Upper lobe of left lung (tissue), 6 donors: ENCODE data around the gene DOCK10. TPM values are rescaled to one million over a fixed set of nuclear protein-coding genes. Genes with fewer than 3 reads are reported as not detected.

Experiments
- ATAC-seq, 2 donors: fragments of 200-7000 bp; cut with Tn5 transposase; one replicate each; pipeline ENCODE4 v1.9.1; 2022; ENCODE audit warnings: mild to moderate bottlenecking in 2 of 2, moderate library complexity in 2 of 2; ENCODE audit not compliant: low FRiP score in 2 of 2
- DNase-seq, 2 donors: peaks; one replicate each; pipeline ENCODE4 v3.0.0-alpha.2; 2019 to 2020
- H3K27ac ChIP-seq, 4 donors: fragments of 200-600 bp; sonication (generic); one replicate each; pipeline ENCODE4 v1.5.1; 2016 to 2019
- H3K27me3 ChIP-seq, 4 donors: fragments of 200-600 bp; sonication (generic); one replicate each; pipeline ENCODE4 v1.5.1; 2017 to 2019
- H3K36me3 ChIP-seq, 4 donors: fragments of 200-600 bp; sonication (generic); one replicate each; pipeline ENCODE4 v1.5.1; 2016 to 2019
- H3K4me1 ChIP-seq, 4 donors: fragments of 200-600 bp; sonication (generic); one replicate each; pipeline ENCODE4 v1.5.1; 2018 to 2019
- H3K4me3 ChIP-seq, 4 donors: fragments of 200-600 bp; sonication (generic); one replicate each; pipeline ENCODE4 v1.5.1; 2017 to 2019; ENCODE audit warnings: mild to moderate bottlenecking in 2 of 4, moderate library complexity in 1 of 4
- H3K9me3 ChIP-seq, 4 donors: fragments of 200-600 bp; sonication (generic); one replicate each; pipeline ENCODE4 v1.5.1; 2018 to 2019
- EP300 ChIP-seq, 4 donors: sonication (generic); formaldehyde crosslinking; IDR thresholded peaks; one replicate each; pipeline ENCODE4 v1.5.1; 2017; ENCODE audit warnings: antibody characterized with exemption in 4 of 4, control low read depth in 2 of 4
- POLR2A ChIP-seq, 4 donors: fragments of 450-650 bp; IDR thresholded peaks; one replicate each; pipeline ENCODE4 v1.5.1; 2016 to 2017; ENCODE audit warnings: antibody characterized with exemption in 4 of 4, mild to moderate bottlenecking in 2 of 4
- POLR2AphosphoS5 ChIP-seq, 2 donors: sonication (generic); formaldehyde crosslinking; IDR thresholded peaks; one replicate each; pipeline ENCODE4 v1.5.1; 2017; ENCODE audit warnings: antibody characterized with exemption in 2 of 2
- WGBS, 2 donors: methylation state at CpG; one replicate each; pipeline ENCODE4 v1.1.5; 2017 to 2018; 5-methylcytosine and 5-hydroxymethylcytosine counted together
- total RNA-seq, 6 donors: library from RNA; depleted of rRNA in 4 of 6; stranded (reverse); fragments of >200 nt in 4 of 6; gene quantifications; one replicate each; pipeline versions ENCODE4 v1.1.0 to v1.2.1, GENCODE V29; 2016 to 2021
- TF ChIP-seq, protein P1 (sequence below), 6 experiments: fragments of 450-650 bp in 4 of 6; fragments of 200-600 bp in 2 of 6; sonication (generic) in 2 of 6; IDR thresholded peaks; one replicate each; pipeline ENCODE4 v1.5.1; 2016 to 2019; ENCODE audit warnings: antibody characterized with exemption in 6 of 6
- donor health status: DM: no; HTN: no; CAD: no; lungs with moderate emphysema.
- donor health status: DM: no; HTN: yes; CAD: no; lungs with severe emphysema.

DOCK10 gene
- total RNA-seq, 6 donors from 2014 or later: 17.6 to 127 (median 39.9) TPM

- Histone ChIP-seq H3K4me1 (peaks cover 22 to 52% (median 31%) of the 10 kb centered on the region in 4 donors), H3K36me3 (no peaks in the 10 kb centered on the region), H3K27ac (peak overlapping the region in 1 of 4 donors; percentile 44), H3K27me3 (no peaks in the 10 kb centered on the region), H3K9me3 (no peaks in the 10 kb centered on the region), H3K4me3 (no peak overlapping the region)
- TF ChIP-seq EP300 (IDR thresholded peaks at IDR 0.05) (no peak), POLR2AphosphoS5 (IDR thresholded peaks at IDR 0.05) (no peak), POLR2A (IDR thresholded peaks at IDR 0.05) (no peak)
- TF ChIP-seq, protein P1, sequence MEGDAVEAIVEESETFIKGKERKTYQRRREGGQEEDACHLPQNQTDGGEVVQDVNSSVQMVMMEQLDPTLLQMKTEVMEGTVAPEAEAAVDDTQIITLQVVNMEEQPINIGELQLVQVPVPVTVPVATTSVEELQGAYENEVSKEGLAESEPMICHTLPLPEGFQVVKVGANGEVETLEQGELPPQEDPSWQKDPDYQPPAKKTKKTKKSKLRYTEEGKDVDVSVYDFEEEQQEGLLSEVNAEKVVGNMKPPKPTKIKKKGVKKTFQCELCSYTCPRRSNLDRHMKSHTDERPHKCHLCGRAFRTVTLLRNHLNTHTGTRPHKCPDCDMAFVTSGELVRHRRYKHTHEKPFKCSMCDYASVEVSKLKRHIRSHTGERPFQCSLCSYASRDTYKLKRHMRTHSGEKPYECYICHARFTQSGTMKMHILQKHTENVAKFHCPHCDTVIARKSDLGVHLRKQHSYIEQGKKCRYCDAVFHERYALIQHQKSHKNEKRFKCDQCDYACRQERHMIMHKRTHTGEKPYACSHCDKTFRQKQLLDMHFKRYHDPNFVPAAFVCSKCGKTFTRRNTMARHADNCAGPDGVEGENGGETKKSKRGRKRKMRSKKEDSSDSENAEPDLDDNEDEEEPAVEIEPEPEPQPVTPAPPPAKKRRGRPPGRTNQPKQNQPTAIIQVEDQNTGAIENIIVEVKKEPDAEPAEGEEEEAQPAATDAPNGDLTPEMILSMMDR (IDR thresholded peaks at IDR 0.05): no peak
- 72 to 73% methylated on average over 3 of the region's 3 CpGs for WGBS, 2 donors
- DNase-seq (no peak), ATAC-seq (no peak)
Observed at GRCh38 chr2:224925061-224925809, 117.0 kb downstream of the DOCK10 start.

GRCh38 chr2:224924631-224925030 is 117.6 kb downstream of the DOCK10 start:
- DNase-seq (no peak), ATAC-seq (no peak)
- 53 to 67% methylated on average over 2 of the region's 2 CpGs for WGBS, 2 donors
- no peaks in the 10 kb centered on the region for H3K9me3 ChIP-seq
- TF ChIP-seq POLR2A (IDR thresholded peaks at IDR 0.05) (no peak), EP300 (IDR thresholded peaks at IDR 0.05) (no peak), POLR2AphosphoS5 (IDR thresholded peaks at IDR 0.05) (no peak)
- TF ChIP-seq, protein P1 (IDR thresholded peaks at IDR 0.05): no peak
- H3K27me3 ChIP-seq: no peaks in the 10 kb centered on the region
- peaks cover 22 to 52% (median 31%) of the 10 kb centered on the region in 4 donors for H3K4me1 ChIP-seq
- no peak overlapping the region for H3K4me3 ChIP-seq
- no peak overlapping the region for H3K27ac ChIP-seq
- H3K36me3 ChIP-seq: no peaks in the 10 kb centered on the region

- no peaks in the 10 kb centered on the region for H3K36me3 ChIP-seq
- peaks cover 13 to 39% (median 21%) of the 10 kb centered on the region in 4 donors for H3K4me1 ChIP-seq
- 41 to 66% methylated on average over 2 of the region's 2 CpGs for WGBS, 2 donors
- TF ChIP-seq, protein P1 (IDR thresholded peaks at IDR 0.05): no peak
- peak in 1 of 2 donors; percentile 31 for TF ChIP-seq POLR2AphosphoS5 (IDR thresholded peaks at IDR 0.05)
- TF ChIP-seq POLR2A (IDR thresholded peaks at IDR 0.05): peak in 1 of 4 donors; percentile 20
- peak in 1 of 4 donors; percentile 10 for TF ChIP-seq EP300 (IDR thresholded peaks at IDR 0.05)
- H3K27me3 ChIP-seq: no peaks in the 10 kb centered on the region
- H3K4me3 ChIP-seq: no peak overlapping the region
- ATAC-seq (peak in 1 of 2 donors; percentile 77), DNase-seq (no peak)
- peak overlapping the region; percentile 24 to 46 (median 36) for H3K27ac ChIP-seq
- H3K9me3 ChIP-seq: no peaks in the 10 kb centered on the region
Observed at GRCh38 chr2:224922142-224922727, 120.0 kb downstream of the DOCK10 start.

DNA sequence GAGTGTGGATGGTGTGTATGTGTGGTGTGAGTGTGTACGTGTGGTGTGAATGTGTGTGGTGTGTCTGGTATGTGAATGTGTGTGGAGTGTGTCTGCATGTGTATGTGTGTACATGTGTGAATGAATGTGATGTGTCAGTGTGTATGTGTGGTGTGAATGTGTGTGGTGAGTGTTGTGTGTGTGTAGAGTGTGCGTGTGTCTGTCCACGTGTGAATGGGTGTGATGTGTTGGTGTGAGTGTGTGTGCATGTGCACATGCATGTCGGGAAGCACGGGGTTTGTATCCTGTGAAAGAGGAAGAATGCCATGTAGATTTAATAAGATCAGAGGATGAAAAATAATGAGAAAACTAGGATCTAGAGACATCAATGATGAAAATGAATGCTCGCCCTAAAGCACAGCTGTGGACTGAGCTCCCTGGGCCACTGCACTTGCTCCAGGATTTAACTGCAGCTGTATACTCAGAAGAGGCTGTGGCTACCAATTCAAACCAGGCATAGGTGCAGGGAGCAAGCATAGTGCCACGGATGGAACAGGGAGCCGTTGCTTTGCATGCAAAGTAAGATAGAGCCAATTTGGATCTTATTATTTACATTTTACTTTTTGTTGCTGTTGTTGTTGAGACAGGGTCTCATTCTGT is 122.7 kb downstream of the DOCK10 start:
- peak in 1 of 2 donors; percentile 34 for ATAC-seq
- peaks cover 0 to 20% (median 5%) of the 10 kb centered on the region in 4 donors for H3K4me1 ChIP-seq
- no peak for DNase-seq
- 77 to 82% methylated on average over 8 of the region's 8 CpGs for WGBS, 2 donors
- H3K27me3 ChIP-seq: no peaks in the 10 kb centered on the region
- H3K36me3 ChIP-seq: no peaks in the 10 kb centered on the region
- H3K27ac ChIP-seq: no peak overlapping the region
- TF ChIP-seq EP300 (IDR thresholded peaks at IDR 0.05) (no peak), POLR2AphosphoS5 (IDR thresholded peaks at IDR 0.05) (no peak), POLR2A (IDR thresholded peaks at IDR 0.05) (no peak)
- TF ChIP-seq, protein P1 (IDR thresholded peaks at IDR 0.05): no peak
- no peak overlapping the region for H3K4me3 ChIP-seq
- no peaks in the 10 kb centered on the region for H3K9me3 ChIP-seq
